GM18861 (cell line): ENCODE measurements around the gene GRIPAP1.

Source experiments
- ATAC-seq: cut with Tn5 transposase; IDR thresholded peaks from one replicate; pipeline ENCODE4 v1.9.1; 2021; ENCODE audit not compliant: unreplicated experiment

GRIPAP1 gene

GRCh38 chrX:49002091-49002935 lies at the start of gene GRIPAP1:
Gene GRIPAP1 (minus strand): TSS chrX:49002264. CDS start chrX:49002229, 35 bp downstream.
- ATAC-seq, result peak; percentile 83

GRCh38 chrX:49043987-49044281 lies 41.9 kb upstream of the GRIPAP1 start:
- ATAC-seq, result no peak

GRCh38 chrX:49043220-49043986 lies 41.3 kb upstream of the GRIPAP1 start, which contains the start of gene TFE3:
Gene TFE3 (minus strand): TSS chrX:49043357. CDS start chrX:49043226, 131 bp downstream.
- peak; percentile 87 for ATAC-seq

DNA sequence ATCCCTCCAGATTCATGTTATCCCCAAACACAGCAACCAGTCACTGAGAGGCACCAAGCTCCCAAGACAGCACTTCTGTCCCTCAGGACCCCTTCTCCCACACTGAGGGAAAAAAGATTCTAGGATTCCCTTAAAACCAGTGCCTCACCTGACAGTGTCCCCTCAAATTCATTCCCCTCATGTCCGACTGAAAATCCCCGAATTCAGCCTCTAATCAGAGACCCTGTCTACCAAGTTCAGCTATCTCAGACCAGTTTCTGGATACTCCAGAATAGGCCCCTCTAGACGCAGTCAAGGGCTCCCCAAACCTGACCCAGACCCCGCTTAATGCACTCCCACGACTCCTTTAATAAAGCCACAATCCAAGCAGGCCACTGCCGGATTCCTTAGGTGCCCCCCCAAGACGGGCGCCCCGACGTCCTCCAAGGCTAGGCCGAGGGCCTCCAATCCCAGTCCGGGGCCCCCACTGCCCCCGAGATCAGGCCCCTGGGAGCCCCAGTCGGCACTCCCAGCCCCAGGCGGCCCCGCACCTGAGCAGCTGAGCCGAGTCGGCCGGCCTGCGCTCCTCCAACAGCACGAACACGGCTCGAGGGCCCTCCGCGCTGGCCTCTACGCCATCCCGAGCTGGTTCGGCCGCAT lies 40.6 kb upstream of the GRIPAP1 start:
- ATAC-seq, result no peak

DNA sequence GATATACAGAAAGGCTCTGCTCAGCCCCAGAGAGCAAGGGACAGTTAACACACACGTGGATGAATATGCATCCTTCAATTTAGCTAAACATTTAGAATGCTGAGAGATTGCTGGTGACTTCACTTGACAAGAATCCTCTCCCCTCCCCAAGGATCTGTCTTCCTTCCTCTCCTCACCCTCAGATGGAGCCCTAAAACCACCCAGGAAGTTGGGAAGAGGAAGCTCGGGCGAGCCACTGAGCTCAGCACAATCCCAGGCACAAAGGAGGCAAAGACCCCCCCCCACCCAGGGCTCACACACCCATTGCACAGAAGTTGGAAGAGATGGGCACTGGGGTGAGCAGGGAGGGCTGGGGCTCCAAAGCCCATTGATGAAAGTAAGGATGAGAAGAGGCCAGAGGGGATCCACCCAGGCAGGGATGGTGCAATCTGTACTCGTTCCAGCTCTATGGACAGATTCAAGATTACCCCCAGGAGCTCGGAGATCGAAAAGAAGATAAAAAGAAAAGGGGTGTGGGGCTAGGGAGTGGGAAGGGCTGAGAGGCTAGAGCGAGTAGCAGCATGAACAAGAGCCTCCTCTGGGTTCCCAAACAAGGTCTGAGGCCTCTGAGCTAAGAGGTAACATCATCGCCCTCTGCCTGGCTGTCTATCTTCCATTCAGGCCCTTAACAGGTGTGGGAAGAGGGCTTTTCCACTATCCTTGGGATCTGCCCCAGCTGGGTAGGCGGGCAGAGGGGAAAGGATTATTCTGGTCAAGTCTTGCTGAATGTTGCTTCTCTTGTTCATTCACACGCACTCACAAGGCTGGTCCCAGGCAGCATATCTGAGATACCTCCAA lies 39.9 kb upstream of the GRIPAP1 start:
- no peak for ATAC-seq

GRCh38 chrX:49040376-49040955 lies 38.4 kb upstream of the GRIPAP1 start:
- no peak for ATAC-seq

GRCh38 chrX:49039598-49040375 lies 37.7 kb upstream of the GRIPAP1 start:
- ATAC-seq, result no peak

GRCh38 chrX:49037883-49038475 lies 35.9 kb upstream of the GRIPAP1 start:
- no peak for ATAC-seq

GRCh38 chrX:49030283-49030682 lies 28.2 kb upstream of the GRIPAP1 start:
- no peak for ATAC-seq

DNA sequence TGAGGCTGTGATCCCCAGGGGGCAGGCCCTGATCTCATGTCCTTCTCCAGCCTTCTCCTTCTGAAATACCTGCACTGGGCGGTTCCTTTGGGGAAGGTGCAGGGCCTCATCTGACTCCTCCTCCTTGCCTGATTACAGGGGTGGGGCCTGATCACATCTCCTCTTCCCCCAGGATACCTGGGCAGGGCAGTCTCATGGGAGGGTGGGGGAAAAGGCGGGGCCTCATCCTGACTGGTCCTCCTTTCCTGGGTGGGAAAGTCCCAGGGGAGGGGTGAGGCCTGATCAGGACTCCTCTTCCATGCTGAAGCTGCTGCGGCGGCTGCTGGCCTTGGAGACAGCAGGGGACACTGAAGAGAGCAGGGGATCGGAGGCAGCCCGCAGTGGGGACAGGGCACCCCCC lies 27.8 kb upstream of the GRIPAP1 start:
- no peak for ATAC-seq

DNA sequence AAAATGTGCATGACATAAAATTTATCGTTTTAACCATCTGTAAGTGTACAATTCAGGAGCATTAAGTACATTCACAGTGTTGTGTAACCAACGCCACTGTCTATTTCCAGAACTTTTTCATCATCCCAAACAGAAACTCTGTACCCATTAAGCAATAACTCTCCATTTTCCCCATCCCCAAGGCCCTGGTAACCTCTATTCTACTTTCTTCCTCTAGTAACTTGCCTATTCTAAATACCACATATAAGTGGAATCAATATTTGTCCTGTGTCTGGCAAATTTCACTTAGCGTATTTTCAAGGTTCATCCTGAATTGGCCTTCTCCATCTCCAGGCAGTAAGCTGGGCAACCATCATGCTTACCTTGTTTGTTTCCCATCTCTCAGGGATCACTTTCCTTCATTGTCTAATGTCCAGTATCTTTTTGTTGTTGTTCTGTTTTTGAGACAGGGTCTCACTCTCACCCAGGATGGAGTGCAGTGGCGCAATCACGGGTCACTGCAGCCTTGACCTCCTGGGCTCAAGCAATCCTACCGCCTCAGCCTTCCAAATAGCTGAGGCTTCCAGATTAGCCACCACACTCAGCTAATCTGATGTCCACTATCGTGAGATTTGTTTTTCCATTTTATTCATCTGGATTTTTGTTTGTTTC lies 17.7 kb upstream of the GRIPAP1 start:
- ATAC-seq, result no peak

- no peak for ATAC-seq
These were observed 17.0 kb upstream of the GRIPAP1 start for GRCh38 chrX:49019050-49019449.

DNA sequence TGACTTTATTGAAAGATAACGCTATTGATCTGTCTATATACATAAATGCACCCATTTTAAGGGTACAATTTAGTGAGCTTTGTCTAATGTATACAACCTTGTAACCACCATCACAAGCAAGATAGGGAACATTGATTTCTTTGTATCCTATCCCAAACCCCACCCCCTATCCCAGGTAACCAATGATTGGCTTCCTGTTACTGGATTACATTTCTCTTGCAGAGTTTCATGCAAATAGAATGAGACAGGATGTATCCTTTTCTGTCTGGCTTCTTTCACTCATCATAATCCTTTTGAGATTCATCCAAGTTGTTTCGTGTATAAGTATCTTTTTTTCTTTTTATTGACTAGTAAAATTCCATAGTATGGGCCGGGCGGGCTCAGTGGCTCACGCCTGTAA lies 1.6 kb upstream of the GRIPAP1 start:
- ATAC-seq, result no peak

- no peak for ATAC-seq
These were observed 458 bp downstream of the GRIPAP1 start for GRCh38 chrX:49001521-49002090.

- ATAC-seq, result no peak
These were observed 1.4 kb downstream of the GRIPAP1 start for GRCh38 chrX:49000636-49001035.

DNA sequence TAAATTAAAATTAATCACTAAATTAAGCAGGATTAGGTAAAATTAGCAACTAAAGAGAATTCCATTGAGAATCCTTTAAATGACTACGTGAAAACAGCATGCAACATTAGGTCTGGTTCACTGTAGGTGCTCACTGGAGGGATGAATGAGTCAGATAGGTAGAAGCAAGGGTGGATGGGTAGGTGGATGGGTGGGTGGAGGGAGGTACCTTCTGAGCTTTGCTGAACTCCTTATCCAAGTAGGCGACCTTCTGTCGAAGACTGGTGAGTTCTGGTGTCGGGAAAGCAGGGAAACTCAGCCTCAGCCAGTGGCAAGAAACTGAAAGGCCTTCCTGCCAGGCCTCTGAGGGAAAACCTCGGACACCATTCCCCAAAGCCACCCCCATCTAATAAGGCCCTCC lies 3.0 kb downstream of the GRIPAP1 start:
- ATAC-seq, result no peak

- ATAC-seq, result no peak
These were observed 3.7 kb downstream of the GRIPAP1 start for GRCh38 chrX:48998391-48998790.

GRCh38 chrX:48997865-48998264 lies 4.2 kb downstream of the GRIPAP1 start:
- no peak for ATAC-seq

- ATAC-seq, result no peak
These were observed 4.6 kb downstream of the GRIPAP1 start for GRCh38 chrX:48997455-48997854.
